ENCODE data around the gene UBE2J2.

The UBE2J2 gene

GRCh38 chr1:1210726-1211540, 62.7 kb downstream of the UBE2J2 start:
- no peak for DNase-seq

GRCh38 chr1:1208713-1209433, 64.8 kb downstream of the UBE2J2 start:
- no peak for DNase-seq

- no peak for DNase-seq
Observed at GRCh38 chr1:1207571-1207892, 66.1 kb downstream of the UBE2J2 start.

- DNase-seq, result no peak
Observed at GRCh38 chr1:1206966-1207531, 66.6 kb downstream of the UBE2J2 start.

- no peak for DNase-seq
Observed at GRCh38 chr1:1206376-1206965, 67.2 kb downstream of the UBE2J2 start, which contains the start of gene TNFRSF18. TNFRSF18 (minus strand) TSS chr1:1206592; CDS start chr1:1206571, 21 bp downstream.

- DNase-seq, result no peak
Observed at GRCh38 chr1:1205769-1206375, 67.8 kb downstream of the UBE2J2 start.

- DNase-seq, result no peak
Observed at GRCh38 chr1:1204998-1205768, 68.5 kb downstream of the UBE2J2 start.

- no peak for DNase-seq
Observed at GRCh38 chr1:1204425-1204920, 69.2 kb downstream of the UBE2J2 start.

All from C1 segment of cervical spinal cord (tissue), 14 donors.